Common myeloid progenitor, CD34-positive (primary cell): ENCODE measurements around the gene FAM171A1.
A peak's percentile ranks its signal among the peaks of the same experiment; 100 is the strongest.

Experiments
- CTCF ChIA-PET: fragments of 350-600 bp; sonication (Branson Sonifier 250); formaldehyde crosslinking; loops from one replicate; lab custom pipeline; 2021; ENCODE audit warnings: antibody characterized with exemption; lab: Charles Lee
- POLR2A ChIA-PET: fragments of 350-600 bp; sonication (Branson Sonifier 250); formaldehyde crosslinking; loops from one replicate; lab custom pipeline; 2021; ENCODE audit warnings: antibody characterized with exemption; lab: Charles Lee
- DNase-seq, 3 donors: peaks; one replicate each; pipeline versions ENCODE4 v3.0.0 to v3.0.0-alpha.2; 2013
- H3K27ac ChIP-seq, 2 experiments: 1 replicate in 1 of 2; 2 replicates in 1 of 2; pipeline ENCODE4 v1.7.0; 2013; ENCODE audit warnings: inconsistent platforms in 2 of 2, low read length in 2 of 2, mild to moderate bottlenecking in 2 of 2, low read depth in 1 of 2, moderate library complexity in 1 of 2; ENCODE audit not compliant: severe bottlenecking in 2 of 2, insufficient read depth in 1 of 2, poor library complexity in 1 of 2
- H3K27me3 ChIP-seq, 5 experiments: replicated peaks in 2 of 5; 1 replicate in 3 of 5; 2 replicates in 2 of 5; pipeline versions ENCODE4 v1.6.1 to v1.7.0; 2013; ENCODE audit warnings: low read length in 4 of 5, mild to moderate bottlenecking in 2 of 5, moderate library complexity in 2 of 5, inconsistent platforms in 1 of 5; ENCODE audit not compliant: insufficient read depth in 5 of 5, control insufficient read depth in 4 of 5
- H3K36me3 ChIP-seq, 4 experiments: 1 replicate in 2 of 4; 2 replicates in 2 of 4; pipeline versions ENCODE4 v1.6.1 to v1.7.0; 2013; ENCODE audit warnings: low read length in 3 of 4, control low read depth in 1 of 4, mild to moderate bottlenecking in 1 of 4; ENCODE audit not compliant: control insufficient read depth in 4 of 4, insufficient read depth in 4 of 4
- H3K4me1 ChIP-seq, 4 experiments: 1 replicate in 3 of 4; 2 replicates in 1 of 4; pipeline versions ENCODE4 v1.6.1 to v1.7.1; 2013; ENCODE audit warnings: low read length in 3 of 4, mild to moderate bottlenecking in 3 of 4, control low read depth in 1 of 4, inconsistent platforms in 1 of 4, moderate library complexity in 1 of 4; ENCODE audit not compliant: control insufficient read depth in 4 of 4, insufficient read depth in 4 of 4; ENCODE audit errors: control extremely low read depth in 1 of 4
- H3K4me3 ChIP-seq, 7 experiments: 1 replicate in 4 of 7; 2 replicates in 3 of 7; pipeline versions ENCODE4 v1.5.1 to v1.7.0; 2013; ENCODE audit warnings: mild to moderate bottlenecking in 7 of 7, low read length in 6 of 7, moderate library complexity in 6 of 7, inconsistent platforms in 2 of 7, low read depth in 2 of 7, control low read depth in 1 of 7; ENCODE audit not compliant: insufficient read depth in 4 of 7, control insufficient read depth in 1 of 7; ENCODE audit errors: extremely low read depth in 1 of 7
- H3K9me3 ChIP-seq, 5 experiments: 1 replicate in 4 of 5; 2 replicates in 1 of 5; pipeline versions ENCODE4 v1.6.1 to v1.7.1; 2013; ENCODE audit warnings: low read length in 4 of 5, mild to moderate bottlenecking in 2 of 5, inconsistent platforms in 1 of 5, low read depth in 1 of 5, moderate library complexity in 1 of 5; ENCODE audit not compliant: control insufficient read depth in 4 of 5, insufficient read depth in 2 of 5; ENCODE audit errors: control extremely low read depth in 1 of 5
- WGBS: methylation state at CpG from one replicate; pipeline ENCODE4 v1.1.5; 2013; ENCODE audit not compliant: insufficient coverage; 5-methylcytosine and 5-hydroxymethylcytosine counted together

FAM171A1 gene

GRCh38 chr10:15222511-15222910 is 148.6 kb downstream of the FAM171A1 start:
- 100% methylated on average over 7 of the region's 10 CpGs for WGBS
- ChIA-PET POLR2A (no interaction called here), CTCF (no interaction called here)
- Histone ChIP-seq H3K27ac (no peak overlapping the region), H3K9me3 (peaks cover 0 to 7% (median 3%) of the 10 kb centered on the region in 5 experiments), H3K27me3 (peaks cover 0 to 3% (median 0%) of the 10 kb centered on the region in 5 experiments), H3K4me3 (no peak overlapping the region), H3K4me1 (no peaks in the 10 kb centered on the region), H3K36me3 (no peaks in the 10 kb centered on the region)
- DNase-seq, result no peak

GRCh38 chr10:15220445-15220844 is 150.6 kb downstream of the FAM171A1 start:
- 94% methylated on average over 2 of the region's 3 CpGs for whole genome bisulfite sequencing
- no peak for DNase-seq
- H3K9me3 ChIP-seq, result peaks cover 0 to 5% (median 3%) of the 10 kb centered on the region in 5 experiments
- POLR2A ChIA-PET, result no interaction called here
- H3K4me1 ChIP-seq, result no peaks in the 10 kb centered on the region
- no peak overlapping the region for H3K27ac ChIP-seq
- H3K4me3 ChIP-seq, result no peak overlapping the region
- CTCF ChIA-PET, result no interaction called here
- peaks cover 0 to 3% (median 0%) of the 10 kb centered on the region in 5 experiments for H3K27me3 ChIP-seq
- no peaks in the 10 kb centered on the region for H3K36me3 ChIP-seq

- H3K9me3 ChIP-seq, result peaks cover 0 to 3% (median 0%) of the 10 kb centered on the region in 5 experiments
- DNase-seq, result no peak
- H3K4me1 ChIP-seq, result no peaks in the 10 kb centered on the region
- WGBS, result 93% methylated on average over 3 of the region's 6 CpGs
- CTCF ChIA-PET, result no interaction called here
- no peak overlapping the region for H3K27ac ChIP-seq
- H3K36me3 ChIP-seq, result no peaks in the 10 kb centered on the region
- H3K4me3 ChIP-seq, result no peak overlapping the region
- POLR2A ChIA-PET, result no interaction called here
- peaks cover 0 to 15% (median 5%) of the 10 kb centered on the region in 5 experiments for H3K27me3 ChIP-seq
These were observed 154.4 kb downstream of the FAM171A1 start for GRCh38 chr10:15216700-15217099.

- peaks cover 0 to 3% (median 0%) of the 10 kb centered on the region in 4 experiments for H3K4me1 ChIP-seq
- peaks cover 0 to 19% (median 7%) of the 10 kb centered on the region in 5 experiments for H3K27me3 ChIP-seq
- no peak overlapping the region for H3K27ac ChIP-seq
- DNase-seq, result no peak
- H3K36me3 ChIP-seq, result no peaks in the 10 kb centered on the region
- no peak overlapping the region for H3K4me3 ChIP-seq
- H3K9me3 ChIP-seq, result peaks cover 0 to 3% (median 0%) of the 10 kb centered on the region in 5 experiments
- WGBS, result 98% methylated on average over 12 of the region's 17 CpGs
- CTCF ChIA-PET, result interaction anchor here (0.9 kb wide), 1 partner anchor 11 kb away, joined by 3 read pairs; no protein-coding TSS in a partner anchor
- POLR2A ChIA-PET, result no interaction called here
These were observed 156.9 kb downstream of the FAM171A1 start for GRCh38 chr10:15214237-15214636.

GRCh38 chr10:15213461-15213861 is 157.6 kb downstream of the FAM171A1 start:
- ChIA-PET POLR2A (no interaction called here), CTCF (interaction anchor here (0.8 kb wide), 1 partner anchor 16 kb away, joined by 3 read pairs; no protein-coding TSS in a partner anchor)
- no peak for DNase-seq
- WGBS, result 96% methylated on average over 15 of the region's 18 CpGs
- Histone ChIP-seq H3K27me3 (peaks cover 0 to 19% (median 7%) of the 10 kb centered on the region in 5 experiments), H3K27ac (no peak overlapping the region), H3K9me3 (peaks cover 0 to 3% (median 0%) of the 10 kb centered on the region in 5 experiments), H3K36me3 (no peaks in the 10 kb centered on the region), H3K4me3 (no peak overlapping the region), H3K4me1 (peaks cover 5 to 10% (median 7%) of the 10 kb centered on the region in 4 experiments)

GRCh38 chr10:15211464-15211979 is 159.6 kb downstream of the FAM171A1 start:
- POLR2A ChIA-PET, result interaction anchor here (0.7 kb wide), 1 partner anchor 10 kb away, joined by 3 read pairs; no protein-coding TSS in a partner anchor

GRCh38 chr10:15210521-15210920 is 160.6 kb downstream of the FAM171A1 start:
- Histone ChIP-seq H3K36me3 (no peaks in the 10 kb centered on the region), H3K27me3 (peaks cover 0 to 19% (median 9%) of the 10 kb centered on the region in 5 experiments), H3K27ac (no peak overlapping the region), H3K4me3 (no peak overlapping the region), H3K4me1 (peaks cover 7 to 15% (median 12%) of the 10 kb centered on the region in 4 experiments), H3K9me3 (peaks cover 0 to 3% (median 0%) of the 10 kb centered on the region in 5 experiments)
- ChIA-PET POLR2A (no interaction called here), CTCF (interaction anchor here (0.9 to 1.8 kb wide), 7 partner anchors 9 to 161 kb away, joined by 3 to 6 read pairs (median 3); no protein-coding TSS in a partner anchor)
- DNase-seq, result no peak
- WGBS, result 94% methylated on average over 6 of the region's 8 CpGs

More at GRCh38 chr10:15211464-15211979, 159.6 kb downstream of the FAM171A1 start:
- Histone ChIP-seq H3K9me3 (peaks cover 0 to 3% (median 0%) of the 10 kb centered on the region in 5 experiments), H3K27ac (no peak overlapping the region), H3K4me1 (peaks cover 7 to 15% (median 12%) of the 10 kb centered on the region in 4 experiments), H3K36me3 (no peaks in the 10 kb centered on the region), H3K27me3 (peaks cover 0 to 19% (median 9%) of the 10 kb centered on the region in 5 experiments), H3K4me3 (no peak overlapping the region)
- peak in 1 of 3 donors; percentile 7 for DNase-seq
- 97% methylated on average over 5 of the region's 6 CpGs for WGBS
- CTCF ChIA-PET, result interaction anchor here (1.1 to 1.8 kb wide), 5 partner anchors 10 to 160 kb away, joined by 3 to 6 read pairs (median 3); no protein-coding TSS in a partner anchor
